Measurements from ENCODE around the gene PAQR5.
"Not testable (repeated sequence)": the region's sequence is repeated elsewhere in the genome, so short reads cannot be mapped to it uniquely, and the experiment has no call there.

The PAQR5 gene

DNA sequence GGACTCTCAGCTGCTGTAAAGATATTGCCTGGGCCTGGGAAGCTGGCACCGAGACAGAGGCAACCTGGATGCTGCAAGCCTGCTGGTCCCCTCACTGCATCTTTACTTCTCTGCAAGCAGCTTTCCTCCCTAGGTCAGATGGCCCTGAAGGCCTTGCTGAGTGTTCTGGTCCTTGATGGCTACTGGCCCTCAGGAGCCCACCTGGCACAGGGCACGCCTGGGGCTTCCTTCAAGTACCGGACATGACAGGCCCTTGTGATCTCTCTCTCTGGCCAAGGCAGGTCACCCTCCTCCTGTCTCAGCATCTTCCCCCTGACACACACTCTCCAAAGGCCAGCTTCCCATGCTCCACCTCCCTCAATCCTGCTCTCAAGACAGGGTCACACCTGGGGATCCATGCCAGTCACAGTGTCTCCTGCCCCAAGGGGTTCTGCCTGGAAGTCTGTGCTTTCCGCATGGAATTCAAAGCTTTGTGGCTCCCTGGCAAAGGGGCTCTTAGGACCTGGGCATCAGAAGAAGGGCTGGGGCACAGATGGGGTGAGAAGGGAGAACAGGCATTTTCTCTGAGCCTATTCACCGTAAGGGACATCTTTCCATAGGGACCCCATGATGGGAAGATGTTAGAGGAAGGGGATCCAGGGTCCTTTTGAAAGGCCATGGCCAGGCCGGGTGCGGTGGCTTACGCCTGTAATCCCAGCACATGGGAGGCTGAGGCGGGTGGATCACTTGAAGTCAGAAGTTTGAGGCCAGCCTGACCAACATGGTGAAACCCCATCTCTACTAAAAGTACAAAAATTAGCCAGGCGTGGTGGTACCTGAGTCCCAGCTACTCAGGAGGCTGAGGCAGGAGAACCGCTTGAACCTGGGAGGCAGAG lies 4.7 kb upstream of the PAQR5 start:
- no peak for DNase-seq (ENCODE audit: low spot score)

GRCh38 chr15:69296606-69297005 lies 2.1 kb upstream of the PAQR5 start:
- no peak for DNase-seq (ENCODE audit: low spot score)

DNA sequence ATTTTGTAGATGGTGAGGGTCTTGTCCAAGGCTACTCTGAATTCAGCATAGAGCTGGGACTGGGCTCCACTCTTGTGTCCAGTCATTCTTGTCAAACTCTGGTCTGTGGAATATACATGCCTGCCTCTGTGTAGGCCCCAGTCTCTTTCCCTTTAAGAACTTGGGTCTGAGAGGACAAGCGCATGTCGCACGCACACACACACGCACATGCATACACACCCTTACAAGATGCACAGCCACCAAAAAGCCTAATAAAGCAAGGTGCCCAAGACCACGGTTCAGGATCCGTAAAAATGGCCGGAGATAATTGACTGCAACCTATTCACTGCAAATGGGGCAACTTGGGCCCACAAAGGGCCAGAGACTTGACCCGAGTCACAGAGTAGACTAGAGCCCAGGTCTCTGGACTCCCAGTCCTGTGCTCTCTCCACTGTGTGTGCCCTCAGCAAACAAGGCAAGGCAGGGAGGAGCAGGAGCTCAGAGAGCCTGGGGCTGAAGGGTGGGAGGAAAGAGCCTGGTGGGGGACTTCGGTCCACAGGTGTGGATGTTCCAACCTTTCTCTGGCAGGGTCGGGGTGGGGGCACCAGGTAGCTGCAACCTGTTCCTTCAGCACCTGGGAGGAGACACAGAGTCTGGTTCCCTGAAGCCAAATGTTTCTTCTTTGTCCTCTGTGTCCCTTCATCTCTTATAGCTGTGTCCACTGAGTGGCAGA lies 914 bp upstream of the PAQR5 start:
- DNase-seq (ENCODE audit: low spot score) = no peak

GRCh38 chr15:69298354-69298696 lies 387 bp upstream of the PAQR5 start:
- no peak for DNase-seq (ENCODE audit: low spot score)

- DNase-seq (ENCODE audit: low spot score) = no peak
These were observed 757 bp downstream of the PAQR5 start for GRCh38 chr15:69299451-69299886.

- DNase-seq (ENCODE audit: low spot score) = no peak
These were observed 1.4 kb downstream of the PAQR5 start for GRCh38 chr15:69299943-69300588.

- DNase-seq (ENCODE audit: low spot score) = not testable (repeated sequence)
These were observed 2.4 kb downstream of the PAQR5 start for GRCh38 chr15:69301101-69301500.

GRCh38 chr15:69302087-69302486 lies 3.4 kb downstream of the PAQR5 start:
- not testable (repeated sequence) for DNase-seq (ENCODE audit: low spot score)

GRCh38 chr15:69302929-69303328 lies 4.2 kb downstream of the PAQR5 start:
- DNase-seq (ENCODE audit: low spot score) = no peak

GRCh38 chr15:69303337-69304181 lies 4.8 kb downstream of the PAQR5 start:
- no peak for DNase-seq (ENCODE audit: low spot score)

DNA sequence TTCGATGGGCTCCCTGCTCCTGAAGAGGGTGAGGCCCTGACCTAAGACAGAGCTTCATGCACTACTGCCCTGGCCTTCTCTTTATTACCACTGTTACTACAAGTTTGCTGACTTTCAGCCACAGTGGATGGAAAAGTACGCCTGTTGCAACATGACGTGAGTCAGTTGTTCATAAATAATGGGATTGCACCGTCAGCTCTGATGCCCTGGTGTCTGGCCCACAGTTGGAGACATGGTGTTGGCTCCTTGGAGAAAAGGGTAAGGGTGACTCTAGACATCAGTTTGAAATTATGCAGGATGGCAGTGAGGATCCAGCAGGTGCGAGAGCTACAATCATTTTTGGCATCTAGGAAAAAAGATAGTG lies 5.5 kb downstream of the PAQR5 start:
- DNase-seq (ENCODE audit: low spot score) = no peak

DNA sequence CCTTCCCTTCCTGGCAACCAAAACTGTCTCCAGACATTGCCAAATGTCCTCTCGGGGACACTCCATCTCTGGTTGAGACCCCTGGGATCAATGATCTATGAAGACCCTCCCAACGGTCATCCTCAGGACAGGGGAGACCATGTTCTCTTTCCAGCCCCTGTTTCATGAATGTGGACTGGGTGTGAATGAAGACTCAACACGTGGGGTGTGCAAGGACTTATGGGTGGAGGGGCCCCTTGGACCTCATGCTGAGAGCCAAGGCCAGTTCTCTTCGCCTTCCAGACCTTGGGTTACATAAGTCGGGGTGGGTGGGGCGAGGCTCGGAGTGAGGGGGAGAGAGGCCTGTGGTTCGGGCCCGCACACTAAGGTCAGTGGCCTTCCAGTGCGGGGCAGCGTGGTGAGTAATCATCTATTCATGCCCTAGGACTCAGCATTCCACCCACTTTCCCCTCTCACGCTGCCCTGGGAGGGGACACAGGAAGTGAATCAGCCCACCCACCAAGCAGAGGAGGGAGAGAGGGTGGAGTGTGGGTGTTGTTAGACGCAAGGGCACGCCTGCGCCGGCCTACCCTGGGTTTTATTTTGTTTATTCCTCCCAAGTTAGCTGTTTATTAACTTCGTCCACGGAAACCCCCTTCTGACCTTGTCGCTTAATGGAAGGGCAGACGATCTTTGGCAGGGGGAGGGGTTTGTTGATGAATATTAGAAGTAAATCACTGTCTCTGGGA lies 6.7 kb downstream of the PAQR5 start:
- DNase-seq (ENCODE audit: low spot score) = no peak

GRCh38 chr15:69305933-69306568 lies 7.3 kb downstream of the PAQR5 start:
- no peak for DNase-seq (ENCODE audit: low spot score)

DNA sequence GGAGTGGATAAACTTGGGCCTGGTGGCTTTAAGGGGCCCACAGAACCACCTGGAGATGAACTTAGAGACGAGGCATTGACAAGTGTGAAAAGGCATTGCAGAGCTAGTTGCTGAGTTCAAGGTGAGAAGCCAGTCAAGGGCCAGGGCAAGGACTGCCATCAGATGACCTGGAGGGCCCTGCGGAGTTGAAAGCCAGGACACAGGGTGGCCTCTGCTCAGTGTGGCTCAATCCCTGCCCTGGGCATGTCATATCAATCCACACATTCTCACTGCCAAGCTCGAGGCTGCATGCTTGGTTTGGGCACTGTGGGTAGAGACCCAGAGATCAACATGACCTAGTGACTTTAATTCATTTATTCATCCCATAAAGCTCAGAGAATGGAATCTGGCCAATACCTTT lies 9.2 kb downstream of the PAQR5 start:
- no peak for DNase-seq (ENCODE audit: low spot score)

GRCh38 chr15:69308949-69309348 lies 10.2 kb downstream of the PAQR5 start:
- DNase-seq (ENCODE audit: low spot score) = no peak

DNA sequence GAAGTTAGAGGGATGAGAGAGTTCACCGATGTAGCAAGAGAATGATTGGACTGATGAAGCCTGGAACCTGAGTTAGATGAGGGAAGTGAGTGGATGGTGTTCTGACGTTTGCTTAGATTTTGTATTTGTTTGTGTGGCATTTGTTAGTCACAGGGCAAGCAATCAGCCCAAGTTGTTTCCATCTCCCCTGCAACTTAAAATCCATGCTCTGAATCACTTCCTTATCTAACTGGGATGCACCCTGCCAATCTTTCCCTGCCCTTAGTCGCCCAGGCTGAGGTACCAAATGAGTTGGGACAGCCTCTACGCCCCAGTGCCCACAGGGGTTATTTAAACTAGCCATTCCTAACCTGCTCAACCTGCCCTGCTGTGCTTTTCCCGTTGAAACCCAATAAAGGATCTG lies 12.6 kb downstream of the PAQR5 start:
- no peak for DNase-seq (ENCODE audit: low spot score)

GRCh38 chr15:69313432-69314000 lies 14.8 kb downstream of the PAQR5 start:
- no peak for DNase-seq (ENCODE audit: low spot score)

- DNase-seq (ENCODE audit: low spot score) = no peak
These were observed 15.4 kb downstream of the PAQR5 start for GRCh38 chr15:69314131-69314530.

- no peak for DNase-seq (ENCODE audit: low spot score)
These were observed 16.0 kb downstream of the PAQR5 start for GRCh38 chr15:69314736-69315135.

DNA sequence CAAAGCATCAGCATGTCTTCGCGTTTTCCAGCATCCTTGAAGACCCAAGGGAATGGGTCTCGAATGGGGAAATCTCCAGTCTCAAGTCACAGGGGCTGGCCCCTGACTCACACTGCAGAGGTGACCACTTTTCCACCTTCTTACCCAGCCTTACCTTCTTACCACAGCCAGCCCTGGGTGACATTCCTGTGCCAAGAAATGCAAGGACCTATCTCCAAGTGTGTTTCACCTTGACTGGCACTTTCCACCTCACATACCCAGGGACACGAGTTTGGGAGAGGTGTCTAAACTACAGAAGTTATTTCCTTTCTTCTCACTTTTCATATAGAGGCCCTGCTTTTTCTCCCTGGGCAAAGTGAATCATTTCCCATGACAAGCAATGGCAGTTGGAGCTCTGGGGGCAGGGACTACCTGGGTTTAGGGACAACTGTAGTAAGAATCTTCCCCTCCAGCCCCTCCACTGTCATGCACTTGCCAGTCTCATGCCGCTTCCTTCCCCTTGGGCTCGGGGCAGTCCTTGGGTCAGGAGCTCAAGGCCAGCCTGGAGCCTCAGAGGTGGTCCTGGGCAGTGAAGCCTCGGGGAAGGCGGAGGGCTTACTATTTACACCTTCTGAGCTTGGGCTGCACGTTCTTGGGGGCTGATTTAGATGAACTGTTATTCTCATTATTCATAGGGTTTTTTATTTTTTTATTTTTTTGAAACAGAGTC lies 16.8 kb downstream of the PAQR5 start:
- no peak for DNase-seq (ENCODE audit: low spot score)
